H1 (cell line): ENCODE results near the gene POM121L2. TPM values are rescaled to one million over a fixed set of nuclear protein-coding genes. Genes with fewer than 3 reads are reported as not detected.

Experiments
- CHD7 ChIP-seq: fragments of 300-600 bp; sonication (generic); IDR thresholded peaks from 2 replicates; pipeline ENCODE4 v1.7.1; 2012; ENCODE audit warnings: low read length, moderate library complexity, mild to moderate bottlenecking, inconsistent platforms; ENCODE audit not compliant: insufficient replicate concordance
- polyA plus RNA-seq, 7 experiments: library from polyadenylated mRNA; depleted of rRNA in 3 of 7; stranded (reverse) in 5 of 7; unstranded in 2 of 7; fragments of >200 nt in 5 of 7; fragments of 200-250 nt in 2 of 7; gene quantifications; 1 replicate in 5 of 7; 2 replicates in 1 of 7; 4 replicates in 1 of 7; pipeline versions ENCODE4 v1.2.1 to v1.2.3, GENCODE V29; 2011 to 2013; ENCODE audit warnings: missing spikeins in 2 of 7, mixed read lengths in 2 of 7
- total RNA-seq: library from RNA; stranded (reverse); fragmentation: NEBNext Ultra II Directional; extraction: Animal tissue kit (Norgen Biotek cat#: 25700); gene quantifications from 2 replicates; pipeline ENCODE4 v1.2.1, GENCODE V29; 2021

The POM121L2 gene
- total and polyA plus RNA-seq, 2 of the 8 experiments (the other 6 are each of a cell fraction or from before 2014, with no cell fraction given): 0.05 to 0.09 TPM

- no peak for TF ChIP-seq CHD7
Measured at GRCh38 chr6:27314046-27314445, 2.0 kb upstream of the POM121L2 start (continued).
